Fibroblast of skin of abdomen (primary cell): ENCODE results near the gene NTM.
A peak's percentile ranks its signal among the peaks of the same experiment; 100 is the strongest.
"Not testable (repeated sequence)": the region's sequence is repeated elsewhere in the genome, so short reads cannot be mapped to it uniquely, and the experiment has no call there.

Experiments used
- DNase-seq: peaks from one replicate; pipeline ENCODE4 v3.0.0-alpha.2; 2013

NTM gene

GRCh38 chr11:132058211-132058772 lies 687.9 kb downstream of the NTM start:
- peak; percentile 73 for DNase-seq

- DNase-seq, result no peak
Observed at GRCh38 chr11:132060567-132060966, 690.2 kb downstream of the NTM start.

GRCh38 chr11:132062031-132062430 lies 691.6 kb downstream of the NTM start:
- no peak for DNase-seq

GRCh38 chr11:132062541-132062940 lies 692.1 kb downstream of the NTM start:
- peak; percentile 81 for DNase-seq

GRCh38 chr11:132064987-132065620 lies 694.7 kb downstream of the NTM start:
- peak; percentile 100 for DNase-seq

GRCh38 chr11:132068556-132068955 lies 698.1 kb downstream of the NTM start:
- peak; percentile 38 for DNase-seq

- DNase-seq, result not testable (repeated sequence)
Observed at GRCh38 chr11:132069593-132069992, 699.2 kb downstream of the NTM start.

DNA sequence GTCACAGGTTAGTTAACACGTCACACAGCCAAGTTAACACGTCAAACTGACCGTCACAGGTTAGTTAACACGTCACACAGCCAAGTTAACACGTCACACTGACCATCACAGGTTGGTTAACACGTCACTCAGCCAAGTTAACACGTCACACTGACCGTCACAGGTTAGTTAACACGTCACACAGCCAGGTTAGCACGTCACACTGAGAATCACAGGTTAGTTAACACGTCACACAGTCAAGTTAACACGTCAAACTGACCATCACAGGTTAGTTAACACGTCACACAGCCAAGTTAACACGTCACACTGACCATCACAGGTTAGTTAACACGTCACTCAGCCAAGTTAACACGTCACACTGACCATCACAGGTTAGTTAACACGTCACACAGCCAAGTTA lies 700.5 kb downstream of the NTM start:
- not testable (repeated sequence) for DNase-seq

DNA sequence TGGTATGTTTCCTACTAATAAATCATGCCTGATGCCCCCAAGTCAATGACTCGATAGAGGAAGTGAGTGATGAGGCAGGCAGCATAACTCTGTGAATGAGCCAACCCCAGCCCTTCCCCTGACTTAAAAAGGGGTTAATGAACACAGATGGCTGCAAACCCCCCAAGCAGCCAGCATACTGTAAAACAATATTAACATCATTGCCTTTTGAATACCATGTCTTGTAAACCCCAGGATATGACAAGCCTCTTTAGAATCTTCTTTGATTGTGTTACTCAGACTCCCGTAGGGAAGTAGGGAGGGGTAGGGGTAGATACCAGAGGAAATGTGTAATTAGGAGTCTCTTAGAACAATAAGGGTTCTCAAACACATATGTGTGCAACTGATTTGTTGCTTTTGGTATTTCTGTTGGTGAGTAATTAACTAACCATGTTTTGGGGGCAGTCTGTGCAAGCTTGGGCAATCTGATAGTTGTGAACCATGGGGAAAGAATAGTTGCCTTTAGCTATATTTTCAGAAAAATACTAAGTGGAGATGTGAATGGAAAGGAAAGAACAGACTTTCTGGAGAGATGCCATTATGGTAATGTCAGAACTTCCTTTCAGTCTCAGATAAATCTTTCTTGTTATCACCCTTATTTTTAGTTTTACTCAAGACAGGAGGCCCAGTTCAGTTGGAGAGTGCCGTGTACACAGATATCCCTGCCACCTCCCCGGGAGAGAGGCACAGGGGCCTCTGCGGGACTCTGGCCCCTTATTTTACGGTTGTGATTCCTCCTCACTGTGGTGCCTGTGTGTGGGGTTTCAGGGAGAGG lies 701.8 kb downstream of the NTM start:
- DNase-seq, result peak; percentile 100

DNA sequence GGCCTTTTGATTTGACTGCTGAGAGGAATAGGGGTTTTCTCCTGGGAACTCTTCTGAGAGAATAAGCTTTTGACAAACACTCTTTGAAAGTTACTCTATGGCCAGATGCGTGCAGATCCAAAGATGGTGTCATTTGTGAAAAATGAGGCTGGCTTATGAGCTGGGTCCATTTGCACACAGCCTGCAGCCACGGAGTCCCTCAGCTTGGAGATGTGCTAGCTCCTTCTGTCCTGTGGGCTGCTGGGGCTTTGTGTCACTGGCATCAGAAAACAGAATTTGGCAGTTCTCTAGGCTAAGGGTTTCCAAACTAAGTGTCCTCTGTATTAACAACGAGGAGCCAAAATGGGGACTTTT lies 702.4 kb downstream of the NTM start:
- no peak for DNase-seq

GRCh38 chr11:132073787-132074186 lies 703.4 kb downstream of the NTM start:
- no peak for DNase-seq

- DNase-seq, result no peak
Observed at GRCh38 chr11:132075447-132075846, 705.0 kb downstream of the NTM start.

GRCh38 chr11:132077416-132077815 lies 707.0 kb downstream of the NTM start:
- DNase-seq, result no peak

GRCh38 chr11:132078264-132079076 lies 708.1 kb downstream of the NTM start:
- no peak for DNase-seq

- no peak for DNase-seq
Observed at GRCh38 chr11:132080127-132080526, 709.7 kb downstream of the NTM start.

DNA sequence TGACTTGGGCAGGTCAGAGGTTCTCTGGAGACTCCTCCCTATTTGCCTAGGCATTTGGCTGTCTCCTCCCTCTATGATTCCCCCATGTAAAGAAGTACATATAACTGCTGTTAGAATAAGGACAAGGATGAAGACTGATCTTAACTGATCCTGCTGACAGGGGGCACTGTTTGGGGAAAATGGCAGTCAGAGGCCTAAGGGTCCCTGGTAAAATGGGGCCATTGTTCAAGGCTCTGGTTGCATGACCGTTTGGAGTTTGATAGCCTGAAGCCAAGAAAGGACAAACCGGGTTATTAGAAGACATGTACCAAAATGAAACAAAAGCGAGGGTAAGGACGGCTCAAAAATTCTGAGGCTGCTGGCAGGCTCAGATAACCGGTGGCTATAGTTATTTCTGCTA lies 712.2 kb downstream of the NTM start:
- no peak for DNase-seq

- DNase-seq, result no peak
Observed at GRCh38 chr11:132084433-132084832, 714.0 kb downstream of the NTM start.

GRCh38 chr11:132087148-132087547 lies 716.7 kb downstream of the NTM start:
- DNase-seq, result no peak

GRCh38 chr11:132088551-132088950 lies 718.1 kb downstream of the NTM start:
- DNase-seq, result no peak

DNA sequence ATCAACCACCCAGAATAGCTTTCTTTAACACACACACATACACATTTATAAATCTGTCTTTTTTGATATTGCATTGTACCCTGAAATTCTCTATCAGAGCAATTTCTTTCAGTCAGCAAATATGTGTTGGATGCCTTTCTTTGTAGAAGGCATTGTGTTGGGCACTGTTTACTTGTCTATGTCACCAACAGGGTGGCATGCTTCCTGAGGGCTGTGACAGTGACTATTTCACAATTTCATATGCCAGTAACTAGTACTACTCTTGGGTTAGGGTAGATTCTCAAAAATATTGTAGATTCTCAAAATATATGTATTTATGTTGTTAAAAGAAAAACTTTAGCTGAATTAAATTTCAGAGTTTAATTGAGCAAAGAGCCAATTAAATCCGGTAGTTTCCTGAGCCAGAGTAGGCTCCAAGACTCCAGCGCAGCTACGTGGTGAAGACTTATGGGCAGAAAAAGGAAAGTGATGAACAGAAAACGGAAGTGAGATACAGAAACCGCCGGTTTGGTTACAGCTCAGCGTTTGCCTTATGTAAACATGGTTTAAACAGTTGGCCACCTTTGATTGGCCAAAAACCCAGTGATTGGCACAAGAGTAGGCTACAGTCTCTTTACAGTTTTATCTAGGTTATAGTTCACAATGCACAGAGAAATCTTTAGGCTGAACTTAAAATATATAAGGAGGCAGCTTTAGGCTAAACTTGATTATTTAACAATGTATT lies 723.3 kb downstream of the NTM start:
- DNase-seq, result no peak

GRCh38 chr11:132094598-132094997 lies 724.2 kb downstream of the NTM start:
- DNase-seq, result no peak
